ENCODE data around the gene KRTAP4-12. TPM values are rescaled to one million over a fixed set of nuclear protein-coding genes. Genes with fewer than 3 reads are reported as not detected.

The KRTAP4-12 gene
- total and polyA plus RNA-seq, 10 of the 15 experiments (the other 5 are each of a cell fraction or from before 2014, with no cell fraction given) = not detected

GRCh38 chr17:41163828-41164227 is 39.8 kb upstream of the KRTAP4-12 start:
- intact Hi-C loops (cut with micrococcal nuclease; ENCODE audit: unreplicated experiment) (no loop called here), in situ Hi-C loops (cut with MboI) (no loop called here)
- RAD21 ChIA-PET (ENCODE audit: unreplicated experiment) = no interaction called here
- no peak for FAIRE-seq
- BruUV-seq (replicated peaks) = no TSS peak
- no peak for DNase-seq (ENCODE audit: low read depth, low spot score)
- Histone ChIP-seq H3K4me1 (ENCODE audit: control insufficient read depth, insufficient read depth, low read length) (no peaks in the 10 kb centered on the region), H3K79me2 (ENCODE audit: control insufficient read depth, insufficient read depth, low read length) (no peaks in the 10 kb centered on the region), H3K27me3 (replicated peaks in 1 of 2; ENCODE audit: control insufficient read depth in 2 of 2, insufficient read depth in 2 of 2, low read length in 1 of 2) (no peaks in the 10 kb centered on the region; a peak in 3 of 4 replicates), H3K9ac (ENCODE audit: control insufficient read depth, insufficient read depth, low read length) (no peak overlapping the region), H2AFZ (ENCODE audit: control insufficient read depth, low read depth, low read length) (no peak overlapping the region), H3K9me3 (replicated peaks; ENCODE audit: control insufficient read depth, insufficient read depth, low read length) (no peaks in the 10 kb centered on the region), H3K4me3 (no peak overlapping the region), H3K27ac (ENCODE audit: control insufficient read depth, insufficient read depth) (no peak overlapping the region), H4K20me1 (ENCODE audit: control insufficient read depth, insufficient read depth) (no peaks in the 10 kb centered on the region), H3K36me3 (ENCODE audit: control insufficient read depth in 2 of 2, insufficient read depth in 2 of 2, low read length in 1 of 2) (no peaks in the 10 kb centered on the region), H3K4me2 (ENCODE audit: control insufficient read depth, insufficient read depth) (no peak overlapping the region)
- SMC1A ChIA-PET (ENCODE audit: uncharacterized antibody, unreplicated experiment) = no interaction called here
- WGBS (ENCODE audit: insufficient coverage, insufficient replicate concordance, low lambda C conversion rate, missing lambda C conversion rate) = 33% methylated on average over 7 of the region's 7 CpGs
- POLR2A ChIA-PET = no interaction called here
- CTCF ChIA-PET = no interaction called here
- no peak for TF ChIP-seq IKZF2 (IDR thresholded peaks at IDR 0.05)
- no peak for TF ChIP-seq SIX5 (IDR thresholded peaks at IDR 0.05; ENCODE audit: low read depth, low read length, severe bottlenecking)
- no peak for TF ChIP-seq TAF1 (IDR thresholded peaks at IDR 0.05; ENCODE audit: borderline replicate concordance, low read depth, low read length)
- TF ChIP-seq REST (IDR thresholded peaks at IDR 0.05; ENCODE audit: low read depth, low read length) = no peak
- no peak for TF ChIP-seq ZBED1 (IDR thresholded peaks at IDR 0.05; ENCODE audit: borderline replicate concordance)
- no peak for TF ChIP-seq BHLHE40 (IDR thresholded peaks at IDR 0.05; ENCODE audit: borderline replicate concordance in 1 of 2, low read depth in 2 of 2, low read length in 1 of 2)
- no peak for TF ChIP-seq EED (IDR thresholded peaks at IDR 0.05; ENCODE audit: low read depth)
- TF ChIP-seq NFIC (IDR thresholded peaks at IDR 0.05; ENCODE audit: low read depth, low read length) = no peak
- no peak for TF ChIP-seq ASH2L (IDR thresholded peaks at IDR 0.05; ENCODE audit: borderline replicate concordance, low read depth)
- no peak for TF ChIP-seq NFXL1 (IDR thresholded peaks at IDR 0.05; ENCODE audit: borderline replicate concordance)
- no peak for ATAC-seq

All from GM12878 (cell line).